Thyroid gland (tissue), 4 donors: ENCODE results near the gene PER3.

ENCODE experiments used
- CTCF ChIP-seq, 6 experiments: fragments of 200-600 bp in 3 of 6; fragments of 450-650 bp in 3 of 6; sonication (generic) in 3 of 6; IDR thresholded peaks; one replicate each; pipeline ENCODE4 v1.5.1; 2016 to 2019; ENCODE audit warnings: antibody characterized with exemption in 6 of 6, mild to moderate bottlenecking in 2 of 6, inconsistent platforms in 1 of 6, moderate library complexity in 1 of 6
- POLR2A ChIP-seq, 2 donors: fragments of 450-650 bp; IDR thresholded peaks; one replicate each; pipeline ENCODE4 v1.6.1; 2017; ENCODE audit warnings: antibody characterized with exemption in 2 of 2, mild to moderate bottlenecking in 2 of 2, moderate library complexity in 1 of 2

GRCh38 chr1:7859406-7859805, 75.3 kb downstream of the PER3 start:
- TF ChIP-seq POLR2A (IDR thresholded peaks at IDR 0.05), result no peak
- TF ChIP-seq CTCF (IDR thresholded peaks at IDR 0.05), result no peak
